Cardiac fibroblast (primary cell): ENCODE data around the gene ACAP2.
A peak's percentile ranks its signal among the peaks of the same experiment; 100 is the strongest.

ENCODE experiments used
- DNase-seq, 2 donors: peaks; one replicate each; pipeline versions ENCODE4 v3.0.0 to v3.0.0-alpha.2; 2010; ENCODE audit warnings: low read depth in 2 of 2
- H3K4me3 ChIP-seq, 2 donors: replicated peaks in 1 of 2; 1 replicate in 1 of 2; 2 replicates in 1 of 2; pipeline ENCODE4 v1.5.1; 2011; ENCODE audit warnings: low read depth in 2 of 2, low read length in 2 of 2, mild to moderate bottlenecking in 2 of 2, moderate library complexity in 1 of 2
- TF ChIP-seq, protein P1 (sequence below): IDR thresholded peaks from one replicate; pipeline ENCODE4 v1.5.1; 2011; ENCODE audit warnings: low read depth, mild to moderate bottlenecking, low read length, inconsistent platforms

Gene ACAP2

DNA sequence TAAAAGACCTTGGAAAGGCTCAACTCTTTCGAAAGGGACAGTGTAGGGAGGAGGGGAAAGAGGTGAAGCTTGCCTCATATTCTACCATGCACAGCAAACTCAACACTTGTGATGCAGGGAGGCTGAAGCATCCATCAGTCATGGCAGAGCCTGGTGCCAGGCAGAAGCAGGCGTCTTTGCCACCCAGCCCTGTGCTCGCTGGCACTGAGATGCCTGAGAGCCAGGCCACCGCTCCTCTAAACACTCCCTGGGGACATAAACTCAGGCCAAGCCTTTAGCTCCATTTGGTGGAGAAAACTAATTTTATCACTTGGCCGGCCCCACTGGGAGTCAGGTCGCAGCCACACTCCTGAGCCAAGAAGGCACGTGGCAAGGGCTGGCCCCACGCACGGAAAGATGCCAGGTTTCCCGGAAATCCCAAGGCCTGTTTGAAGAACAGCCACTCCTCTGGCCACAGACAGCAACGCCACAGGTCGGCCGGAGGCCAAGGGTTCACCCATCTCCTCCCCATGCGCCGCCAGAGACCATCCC is 202.6 kb downstream of the ACAP2 start:
- H3K4me3 ChIP-seq = no peak overlapping the region
- TF ChIP-seq, protein P1, sequence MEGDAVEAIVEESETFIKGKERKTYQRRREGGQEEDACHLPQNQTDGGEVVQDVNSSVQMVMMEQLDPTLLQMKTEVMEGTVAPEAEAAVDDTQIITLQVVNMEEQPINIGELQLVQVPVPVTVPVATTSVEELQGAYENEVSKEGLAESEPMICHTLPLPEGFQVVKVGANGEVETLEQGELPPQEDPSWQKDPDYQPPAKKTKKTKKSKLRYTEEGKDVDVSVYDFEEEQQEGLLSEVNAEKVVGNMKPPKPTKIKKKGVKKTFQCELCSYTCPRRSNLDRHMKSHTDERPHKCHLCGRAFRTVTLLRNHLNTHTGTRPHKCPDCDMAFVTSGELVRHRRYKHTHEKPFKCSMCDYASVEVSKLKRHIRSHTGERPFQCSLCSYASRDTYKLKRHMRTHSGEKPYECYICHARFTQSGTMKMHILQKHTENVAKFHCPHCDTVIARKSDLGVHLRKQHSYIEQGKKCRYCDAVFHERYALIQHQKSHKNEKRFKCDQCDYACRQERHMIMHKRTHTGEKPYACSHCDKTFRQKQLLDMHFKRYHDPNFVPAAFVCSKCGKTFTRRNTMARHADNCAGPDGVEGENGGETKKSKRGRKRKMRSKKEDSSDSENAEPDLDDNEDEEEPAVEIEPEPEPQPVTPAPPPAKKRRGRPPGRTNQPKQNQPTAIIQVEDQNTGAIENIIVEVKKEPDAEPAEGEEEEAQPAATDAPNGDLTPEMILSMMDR = no peak
- peak in 1 of 2 donors; percentile 42 for DNase-seq

DNA sequence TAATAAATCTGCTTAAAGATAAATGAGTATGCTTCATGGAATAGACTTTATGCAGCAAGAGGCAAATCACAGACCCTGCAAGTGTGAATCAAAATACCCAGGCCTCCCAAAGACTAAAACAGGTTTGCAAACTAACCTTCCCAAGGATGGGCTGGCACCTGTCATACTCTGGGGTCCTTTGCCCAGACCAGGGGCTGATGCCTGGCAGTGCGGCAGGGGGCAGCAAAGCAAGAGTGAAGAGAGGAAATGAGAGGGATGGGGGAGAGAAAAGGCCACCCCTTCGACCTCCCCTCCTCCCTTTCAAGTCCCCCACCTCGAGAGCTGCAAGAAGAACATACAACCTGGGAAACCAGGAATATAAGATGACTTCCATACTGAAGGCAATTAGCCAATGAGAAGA is 203.7 kb downstream of the ACAP2 start:
- no peak overlapping the region for H3K4me3 ChIP-seq
- TF ChIP-seq, protein P1 = no peak
- no peak for DNase-seq

DNA sequence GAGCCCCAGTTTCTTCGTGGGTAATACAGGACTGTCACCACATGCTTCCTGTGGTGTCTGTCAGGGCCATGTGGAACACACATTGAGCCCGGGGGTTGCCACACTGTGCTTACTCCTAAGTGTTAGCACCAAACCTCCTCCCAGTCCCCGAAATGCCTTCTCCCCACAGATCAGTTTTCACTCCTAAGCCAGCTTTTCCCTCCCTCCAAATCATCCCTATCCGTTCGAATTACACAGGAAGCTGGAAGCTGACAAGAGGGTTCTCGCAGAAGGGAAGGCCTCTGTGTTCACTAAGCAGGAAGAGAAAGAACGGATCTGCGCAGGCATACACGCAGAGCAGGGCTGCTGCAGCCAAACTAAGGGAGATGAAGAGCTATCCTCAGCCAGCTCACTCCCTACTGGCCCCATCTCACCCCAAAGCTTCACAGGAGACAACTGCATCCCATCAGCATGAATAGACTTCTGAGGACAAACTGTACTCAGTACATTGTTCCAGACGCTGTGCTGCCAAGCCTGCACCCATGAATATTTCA is 204.2 kb downstream of the ACAP2 start:
- H3K4me3 ChIP-seq = no peak overlapping the region
- peak; percentile 46 to 77 for DNase-seq
- TF ChIP-seq, protein P1 = no peak

DNA sequence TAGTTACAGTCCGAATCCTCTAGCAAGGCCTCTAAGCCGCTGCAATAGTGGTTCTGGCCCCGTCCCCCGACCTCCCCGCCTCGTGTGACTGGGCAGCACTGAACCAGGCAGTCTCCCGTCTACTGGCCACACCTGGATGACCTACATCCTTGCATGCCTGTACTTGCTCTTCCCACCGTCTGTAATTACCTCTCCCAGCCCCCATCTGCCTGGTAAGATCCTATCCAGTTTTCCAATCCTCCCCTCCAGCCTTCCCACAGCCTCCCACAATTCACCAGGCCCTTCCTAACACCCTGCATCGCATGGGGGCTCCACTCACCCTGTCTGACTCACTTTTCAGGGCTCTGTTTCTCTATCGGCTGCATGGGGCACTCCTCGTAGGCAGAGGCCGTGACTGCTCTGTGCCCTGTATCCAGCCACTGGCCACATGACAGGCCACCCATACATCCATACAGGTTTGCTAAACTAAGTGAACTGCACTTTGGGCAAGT is 204.7 kb downstream of the ACAP2 start:
- DNase-seq = no peak
- H3K4me3 ChIP-seq = no peak overlapping the region
- TF ChIP-seq, protein P1 = no peak

DNA sequence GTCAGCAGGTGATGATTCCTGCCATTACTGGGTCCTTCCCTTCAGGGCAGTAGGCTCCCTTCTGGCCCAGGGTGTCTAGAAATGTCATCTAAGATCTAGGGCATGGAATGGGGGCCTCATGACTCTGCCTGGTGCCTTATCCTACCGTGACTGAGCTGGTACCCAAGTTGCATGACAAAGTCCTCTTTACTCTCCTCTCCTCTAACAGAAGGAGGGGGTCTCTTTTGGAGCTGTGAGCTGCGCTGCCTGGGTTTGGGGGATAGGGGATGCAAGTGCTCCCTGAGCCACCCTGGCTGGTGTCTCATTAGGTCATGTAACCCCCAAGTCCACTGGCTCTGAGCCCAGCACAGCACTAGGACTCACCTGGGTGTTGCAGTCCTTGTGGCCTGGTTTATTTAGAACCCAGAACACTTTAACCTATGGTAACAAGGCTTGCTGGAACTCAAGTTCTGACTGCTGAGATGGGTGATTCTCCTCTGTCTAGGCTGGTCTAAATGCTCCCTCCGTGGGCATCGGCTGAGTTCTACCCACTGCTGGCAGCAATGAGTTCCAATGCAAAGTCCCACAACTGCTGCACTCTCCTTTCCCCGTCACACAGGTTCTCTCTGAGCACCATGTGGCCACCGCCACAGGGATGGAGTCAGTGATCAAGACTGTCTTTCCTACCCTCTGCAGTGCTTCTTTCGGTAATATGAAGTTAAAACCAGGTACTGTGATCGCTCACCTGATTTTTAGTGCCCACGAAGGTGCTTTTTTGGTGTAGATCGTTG is 205.8 kb downstream of the ACAP2 start:
- no peak overlapping the region for H3K4me3 ChIP-seq
- DNase-seq = no peak
- TF ChIP-seq, protein P1 = no peak

DNA sequence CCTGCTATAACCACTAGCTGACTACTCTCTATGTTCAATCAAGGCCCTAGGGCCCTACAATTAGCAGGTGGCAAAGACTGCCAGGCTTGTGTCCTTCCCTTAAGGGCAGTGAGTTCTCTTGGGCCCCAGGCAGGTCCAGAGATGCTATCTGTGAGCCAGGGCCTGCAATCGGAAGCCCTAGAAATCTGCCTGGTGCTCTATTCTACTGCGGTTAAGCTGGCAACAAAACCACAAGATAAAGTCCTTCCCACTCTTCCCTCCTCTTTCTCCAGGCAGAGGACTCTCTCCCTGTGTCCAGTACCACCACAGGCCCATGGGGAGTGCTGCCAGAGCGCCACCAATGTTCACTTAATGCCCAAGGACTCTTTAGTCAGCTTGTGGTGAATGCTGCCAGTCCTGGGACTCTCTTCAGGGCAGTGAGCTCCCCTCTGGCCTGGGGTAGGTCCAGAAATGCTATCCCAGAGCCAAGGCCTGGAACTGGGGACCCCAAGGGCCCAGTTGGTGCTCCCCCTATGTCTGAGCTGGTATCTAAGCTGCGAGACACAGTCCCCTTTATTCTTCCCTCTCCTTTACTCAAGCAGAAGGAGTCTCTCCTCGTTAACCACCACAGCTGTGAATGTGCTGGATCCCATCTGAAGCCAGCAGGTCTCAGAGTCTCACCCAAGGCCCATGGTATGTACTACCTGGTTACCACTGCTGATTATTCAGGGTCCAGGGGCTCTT is 206.6 kb downstream of the ACAP2 start:
- H3K4me3 ChIP-seq = no peak overlapping the region
- DNase-seq = no peak
- TF ChIP-seq, protein P1 = no peak
